Stimulated activated CD4-positive, alpha-beta T cell treated with anti-CD3 and anti-CD28 coated beads, TNF-alpha, amount 100 ng/mL, for 24 hours (primary cell): ENCODE data around the gene CXCR3.
"Not testable (repeated sequence)": the region's sequence is repeated elsewhere in the genome, so short reads cannot be mapped to it uniquely, and the experiment has no call there.

Experiments
- DNase-seq, 3 experiments: peaks; one replicate each; pipeline ENCODE4 v3.0.0-alpha.2; 2020; ENCODE audit warnings: low read depth in 3 of 3

The CXCR3 gene

DNA sequence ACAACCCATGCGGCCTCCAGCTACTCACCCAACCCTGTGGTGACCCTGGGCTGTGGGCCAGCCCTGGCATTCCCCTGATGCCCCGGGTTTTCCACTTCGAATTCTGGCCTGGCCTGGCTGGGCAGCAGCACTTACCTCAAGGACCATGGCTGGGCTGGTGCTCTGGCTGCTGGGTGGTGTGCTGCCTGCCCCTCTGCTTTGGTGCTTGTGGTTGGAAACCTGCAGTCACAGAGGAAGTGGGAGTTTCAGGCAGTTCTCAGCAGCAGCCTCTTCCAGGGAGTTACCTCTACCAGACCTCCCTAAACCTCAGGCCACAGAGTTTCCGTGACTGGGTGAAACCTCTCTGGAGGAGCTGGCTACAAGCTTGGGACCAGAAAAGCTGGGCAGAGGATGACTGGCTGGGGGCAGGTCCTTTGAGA is at the start of gene CXCR3:
CXCR3 (minus strand) TSS at position 209 of the 419 bp plus-strand sequence; CDS start at position 147, 62 bp downstream.
- DNase-seq = peak; percentile 42 to 74 (median 52)

DNA sequence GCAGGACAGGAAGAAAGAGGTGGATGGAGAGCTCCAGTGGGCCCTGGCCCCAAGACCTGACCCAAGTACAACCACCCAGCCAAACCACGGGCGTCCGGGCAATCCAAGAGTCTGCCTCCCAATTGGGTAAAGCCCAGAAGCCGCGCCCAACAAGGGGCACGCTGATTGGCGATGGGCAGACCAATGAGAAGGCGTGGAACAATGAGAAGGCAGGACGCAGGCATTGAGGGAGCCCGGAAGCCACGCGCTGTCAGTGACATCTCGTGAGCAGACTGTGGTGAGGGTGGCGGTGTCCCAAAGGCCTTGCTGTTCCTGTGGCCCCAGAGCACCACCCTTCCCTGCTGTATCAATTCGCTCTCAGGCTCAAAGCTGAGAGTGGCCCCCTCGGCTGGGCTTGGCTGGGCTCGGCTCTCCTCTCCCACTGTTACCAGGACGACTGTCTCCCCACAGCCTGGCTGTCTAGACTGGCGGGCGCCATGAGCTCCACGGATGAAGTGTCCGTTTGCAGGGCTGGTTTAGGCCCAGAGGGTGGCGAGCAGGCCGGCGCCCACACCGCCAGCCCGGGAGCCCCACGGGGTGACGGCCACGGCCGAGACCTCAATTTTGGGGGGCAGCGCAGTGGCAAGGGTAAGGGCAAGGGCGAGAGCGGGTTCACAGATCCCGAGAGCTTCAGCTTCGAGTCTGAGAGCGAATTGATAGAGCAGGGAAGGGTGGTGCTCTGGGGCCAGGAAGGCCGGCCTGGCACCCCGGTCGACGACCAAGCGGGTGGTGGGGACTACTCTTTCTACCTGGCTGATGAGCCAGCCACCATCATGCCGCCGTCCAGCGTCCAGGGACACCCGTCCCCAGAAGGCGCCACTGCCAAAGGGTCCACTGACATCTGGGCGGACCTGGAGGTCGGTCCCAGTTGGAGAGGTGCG is 49.3 kb upstream of the CXCR3 start, which contains the start of gene LOC101059915:
LOC101059915 (plus strand) TSS at position 219 of the 920 bp plus-strand sequence.
- DNase-seq = no peak

GRCh38 chrX:71666240-71667223 is 48.2 kb upstream of the CXCR3 start:
- DNase-seq = no peak

GRCh38 chrX:71665747-71666146 is 47.4 kb upstream of the CXCR3 start:
- no peak for DNase-seq

GRCh38 chrX:71664889-71665491 is 46.7 kb upstream of the CXCR3 start:
- DNase-seq = no peak

DNA sequence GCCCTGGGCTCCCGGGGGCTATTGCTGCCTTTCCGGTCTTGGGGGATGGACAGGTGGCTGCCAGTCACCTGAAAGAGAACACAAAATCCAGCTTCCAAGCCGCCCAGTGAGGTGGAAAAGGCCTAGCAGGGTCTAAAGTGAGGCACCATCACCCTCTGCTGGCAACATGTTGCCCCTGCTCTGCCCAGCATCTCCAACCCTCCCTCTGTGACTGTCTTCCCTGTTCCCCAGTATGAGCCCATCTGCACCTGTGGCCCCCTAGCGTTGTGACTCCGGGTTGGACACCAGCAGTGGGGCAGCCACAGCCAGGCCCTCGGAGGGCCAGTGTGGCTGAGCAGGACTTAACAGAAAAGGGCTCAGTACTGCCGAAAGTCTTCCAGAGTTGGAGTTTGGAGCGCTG is 45.9 kb upstream of the CXCR3 start:
- DNase-seq = peak in 1 of 3 experiments; percentile 16

DNA sequence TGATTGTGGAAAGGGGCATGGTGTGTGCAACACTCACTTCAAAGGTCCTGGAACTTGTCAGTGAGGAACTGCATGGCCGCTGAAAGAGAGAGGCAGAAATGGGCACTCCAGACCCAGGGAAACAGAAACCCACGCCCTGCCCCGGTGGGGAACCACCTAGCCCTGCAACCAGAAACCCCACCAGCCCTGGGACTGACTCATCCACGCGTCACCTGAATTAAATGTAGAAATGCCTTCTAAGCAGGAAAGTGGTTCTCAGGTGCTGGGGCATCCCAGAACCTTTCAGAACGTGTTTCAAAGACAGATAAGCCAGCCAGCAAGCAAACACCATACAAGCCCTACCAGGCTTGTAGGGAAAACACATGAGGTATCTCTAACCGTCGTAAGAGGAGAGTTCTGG is 44.9 kb upstream of the CXCR3 start:
- DNase-seq = peak; percentile 24 to 65 (median 40)

DNA sequence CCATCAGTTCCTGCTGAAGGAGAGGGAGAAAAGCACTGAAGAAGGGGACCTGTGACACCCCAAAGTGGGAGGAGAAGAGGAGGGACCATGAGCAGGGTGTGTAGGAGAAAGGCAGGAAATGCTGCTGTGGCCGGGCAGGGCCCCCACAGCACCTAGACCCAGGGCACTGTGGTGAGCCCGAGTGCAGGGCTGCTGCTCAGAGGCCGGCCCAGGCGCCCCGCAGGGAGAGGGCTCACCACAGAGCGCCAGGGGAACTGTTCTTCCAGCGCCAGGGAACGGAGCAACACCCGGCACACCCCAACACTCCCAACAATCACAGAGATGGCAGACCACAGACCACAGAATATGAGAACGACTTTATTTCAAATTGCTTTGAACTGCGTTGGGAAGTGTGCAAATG is 44.3 kb upstream of the CXCR3 start:
- not testable (repeated sequence) for DNase-seq

DNA sequence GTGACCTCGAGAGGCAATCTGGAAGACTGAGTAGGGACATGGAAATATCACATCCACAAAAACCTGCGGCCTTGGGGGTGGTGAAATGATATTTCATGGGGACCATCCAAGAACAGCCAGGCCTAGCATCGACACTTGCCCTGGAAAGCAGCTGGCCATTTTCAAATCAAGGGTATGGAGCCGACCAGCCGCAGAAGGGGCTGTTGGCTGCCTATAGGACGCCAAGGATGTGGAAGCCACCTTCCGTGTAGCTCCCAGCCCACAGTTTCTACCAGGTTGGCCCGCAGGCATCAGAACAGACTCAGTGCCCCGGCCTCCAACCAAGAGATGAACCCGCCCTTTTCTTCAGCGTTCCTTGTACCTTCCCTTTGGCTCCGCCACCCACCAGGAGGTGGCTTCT is 43.6 kb upstream of the CXCR3 start:
- DNase-seq = no peak

DNA sequence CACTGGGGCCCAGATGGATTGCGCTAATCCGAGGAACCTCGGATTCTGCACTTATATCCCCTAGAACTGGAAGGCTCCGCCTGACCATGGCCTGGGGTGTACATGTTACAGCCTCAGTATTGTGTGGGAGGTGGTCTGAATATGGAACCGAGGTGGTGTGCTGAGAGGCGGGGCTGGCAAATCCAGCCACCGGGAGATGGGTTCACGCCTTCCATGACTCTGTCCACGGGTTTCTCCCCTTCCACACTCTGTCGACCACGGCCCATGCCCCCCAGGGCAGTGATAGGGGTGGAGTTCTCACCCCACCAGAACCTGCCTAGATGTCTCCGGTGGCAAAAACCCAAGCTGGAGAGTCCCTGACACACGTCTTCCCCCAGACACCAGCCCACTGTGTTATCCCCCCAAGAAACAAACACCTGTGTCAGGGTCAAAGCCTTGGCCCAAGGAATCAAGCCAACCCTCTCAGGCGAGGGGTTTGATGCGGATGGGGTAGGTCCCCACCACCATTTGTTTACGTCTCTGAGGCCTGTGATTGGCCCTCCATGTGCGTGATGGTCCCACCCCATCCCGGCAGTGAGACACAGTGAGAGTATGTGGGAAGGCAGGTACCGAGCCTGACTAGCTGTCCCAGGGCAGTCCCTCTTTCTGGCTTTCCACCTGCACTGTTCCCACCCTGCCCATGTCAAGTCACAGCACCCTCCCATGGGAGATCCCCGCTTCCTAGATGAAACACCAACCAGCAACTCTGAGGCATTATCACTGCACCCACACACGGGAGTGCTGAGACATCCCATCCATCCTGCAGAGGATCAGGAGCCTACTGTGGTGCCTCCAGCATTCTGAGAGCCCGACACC is 42.5 kb upstream of the CXCR3 start:
- no peak for DNase-seq

- DNase-seq = no peak
Measured at GRCh38 chrX:71659959-71660358, 41.6 kb upstream of the CXCR3 start.

GRCh38 chrX:71659342-71659741 is 41.0 kb upstream of the CXCR3 start:
- no peak for DNase-seq

- DNase-seq = no peak
Measured at GRCh38 chrX:71657267-71657666, 39.0 kb upstream of the CXCR3 start.

DNA sequence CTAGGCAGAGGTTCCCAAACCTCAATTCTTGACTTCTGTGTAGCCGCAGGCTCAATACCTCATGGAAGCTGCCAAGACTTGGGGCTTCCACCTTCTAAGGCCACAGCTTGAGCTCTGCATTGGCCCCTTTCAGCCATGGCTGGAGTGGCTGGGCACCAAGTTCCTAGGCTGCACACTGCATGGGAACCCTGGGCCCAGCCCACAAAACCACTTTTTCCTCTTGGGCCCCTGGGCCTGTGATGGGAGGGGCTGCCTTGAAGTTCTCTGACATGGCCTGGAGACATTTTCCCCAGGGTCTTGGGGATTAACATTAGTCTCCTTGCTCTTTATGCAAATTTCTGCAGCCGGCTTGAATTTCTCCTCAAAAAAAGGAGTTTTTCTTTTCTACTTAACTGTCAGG is 35.0 kb upstream of the CXCR3 start:
- DNase-seq = no peak

GRCh38 chrX:71652405-71652804 is 34.1 kb upstream of the CXCR3 start:
- DNase-seq = peak; percentile 21 to 37 (median 31)

DNA sequence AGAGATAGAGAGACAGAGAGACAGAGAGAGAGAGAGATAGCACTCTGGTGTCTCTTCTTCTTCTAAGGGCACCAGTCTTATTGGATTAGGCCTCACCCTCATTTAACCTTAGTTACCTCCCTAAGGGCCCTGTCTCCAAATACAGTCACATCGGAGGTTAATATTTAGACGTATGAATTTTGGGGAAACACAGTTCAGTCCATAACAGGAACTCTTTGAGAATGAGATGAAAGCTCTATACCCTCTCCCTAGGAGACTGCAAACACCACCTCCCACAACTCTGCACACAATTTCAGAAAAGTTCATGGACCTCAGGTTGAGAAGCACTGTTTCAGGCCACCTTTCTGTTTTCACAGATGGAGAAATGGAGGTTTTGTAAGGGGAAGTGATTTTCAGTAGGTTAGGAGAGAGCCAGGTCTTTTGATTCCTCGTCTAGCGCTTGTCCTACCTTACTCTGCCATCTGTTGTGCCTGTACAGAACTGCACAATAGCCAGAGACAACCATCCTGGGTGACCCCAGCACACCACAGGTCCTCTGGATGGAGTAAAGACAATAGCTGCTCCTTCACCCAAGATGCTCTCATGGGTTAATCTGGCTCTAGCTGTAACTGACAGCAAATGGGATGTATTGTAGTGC is 32.1 kb upstream of the CXCR3 start:
- DNase-seq = no peak

GRCh38 chrX:71644406-71644805 is 26.1 kb upstream of the CXCR3 start:
- not testable (repeated sequence) for DNase-seq

- DNase-seq = no peak
Measured at GRCh38 chrX:71640002-71640401, 21.7 kb upstream of the CXCR3 start.

DNA sequence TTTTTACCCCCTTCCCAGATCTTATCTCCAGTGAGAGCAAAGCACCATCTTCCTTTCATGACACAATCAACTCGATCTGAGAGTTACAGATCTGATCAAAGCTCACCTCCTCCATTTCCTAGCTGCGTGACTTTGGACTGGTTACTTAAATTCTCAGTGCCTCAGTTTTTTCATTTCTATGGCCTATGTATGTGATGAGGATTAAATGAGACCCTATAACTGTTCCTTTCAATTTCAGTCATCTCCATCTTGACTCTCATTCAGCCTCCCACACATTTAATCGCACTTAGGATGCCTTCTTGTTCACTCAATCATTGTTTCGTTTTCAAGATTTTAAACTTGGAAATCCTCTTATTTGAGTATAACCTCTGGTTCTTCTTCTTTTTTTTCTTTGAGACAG is 20.1 kb upstream of the CXCR3 start:
- no peak for DNase-seq

- DNase-seq = no peak
Measured at GRCh38 chrX:71637848-71638247, 19.5 kb upstream of the CXCR3 start.
